Fibroblast of skin of scalp (primary cell): ENCODE data around the gene MYCT1. TPM values are rescaled to one million over a fixed set of nuclear protein-coding genes. Genes with fewer than 3 reads are reported as not detected.
"Not testable (repeated sequence)": the region's sequence is repeated elsewhere in the genome, so short reads cannot be mapped to it uniquely, and the experiment has no call there.

Experiments
- DNase-seq: peaks from one replicate; pipeline ENCODE4 v3.0.0-alpha.2; 2013
- polyA plus RNA-seq, 2 experiments: library from polyadenylated mRNA; unstranded; fragments of 120-200 nt; gene quantifications; one replicate each; pipeline ENCODE4 v1.2.1, GENCODE V29; 2013; ENCODE audit not compliant: insufficient read length in 2 of 2

MYCT1 gene, protein sequence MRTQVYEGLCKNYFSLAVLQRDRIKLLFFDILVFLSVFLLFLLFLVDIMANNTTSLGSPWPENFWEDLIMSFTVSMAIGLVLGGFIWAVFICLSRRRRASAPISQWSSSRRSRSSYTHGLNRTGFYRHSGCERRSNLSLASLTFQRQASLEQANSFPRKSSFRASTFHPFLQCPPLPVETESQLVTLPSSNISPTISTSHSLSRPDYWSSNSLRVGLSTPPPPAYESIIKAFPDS
- 0.10 TPM for polyA plus RNA-seq (2013, experiment 1 of 2; ENCODE audit: insufficient read length)
- 0.59 TPM for polyA plus RNA-seq (2013, experiment 2 of 2; ENCODE audit: insufficient read length)

DNA sequence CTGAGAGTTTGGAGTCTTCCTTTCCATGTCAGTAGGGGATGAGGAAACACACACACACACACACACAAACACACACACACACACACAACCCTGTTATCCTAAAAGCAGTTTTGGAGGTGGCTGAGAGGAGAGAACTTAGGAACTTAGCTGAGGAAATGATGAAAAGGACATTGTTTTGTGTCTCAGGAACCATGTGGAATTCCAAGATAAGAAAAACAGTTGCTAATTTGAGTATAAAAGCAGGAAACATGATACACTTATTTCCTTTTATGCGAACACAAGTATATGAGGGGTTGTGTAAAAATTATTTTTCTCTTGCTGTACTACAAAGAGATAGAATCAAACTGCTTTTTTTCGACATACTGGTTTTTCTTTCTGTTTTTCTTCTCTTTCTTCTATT lies at the start of gene MYCT1:
TSS of gene MYCT1 (plus strand) at position 264 of the 400 bp plus-strand sequence. CDS start at position 270, 6 bp downstream.
- peak; percentile 5 for DNase-seq

GRCh38 chr6:152648105-152648504 lies 49.6 kb upstream of the MYCT1 start:
- DNase-seq, result no peak

- DNase-seq, result no peak
Observed at GRCh38 chr6:152651986-152652385, 45.7 kb upstream of the MYCT1 start.

DNA sequence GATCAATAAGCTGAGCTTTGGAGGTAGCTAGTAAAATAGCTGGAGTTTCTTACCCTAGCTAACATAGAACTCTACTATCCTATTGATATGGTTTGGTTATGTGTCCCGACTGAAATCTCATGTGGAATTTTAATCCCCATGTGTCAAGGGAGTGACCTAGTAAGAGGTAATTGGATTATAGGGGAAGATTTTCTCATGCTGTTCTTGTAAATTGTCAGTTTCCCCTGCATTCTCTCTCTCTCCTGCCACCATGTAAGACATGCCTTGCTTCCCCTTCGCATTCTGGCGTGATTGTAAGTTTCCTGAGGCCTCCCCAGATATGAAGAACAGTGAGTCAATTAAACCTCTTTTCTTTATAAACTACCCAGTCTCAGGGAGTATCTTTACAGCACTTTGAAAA lies 35.9 kb upstream of the MYCT1 start:
- no peak for DNase-seq

- DNase-seq, result peak; percentile 33
Observed at GRCh38 chr6:152669895-152670294, 27.8 kb upstream of the MYCT1 start.

- DNase-seq, result peak; percentile 35
Observed at GRCh38 chr6:152671171-152671570, 26.5 kb upstream of the MYCT1 start.

DNA sequence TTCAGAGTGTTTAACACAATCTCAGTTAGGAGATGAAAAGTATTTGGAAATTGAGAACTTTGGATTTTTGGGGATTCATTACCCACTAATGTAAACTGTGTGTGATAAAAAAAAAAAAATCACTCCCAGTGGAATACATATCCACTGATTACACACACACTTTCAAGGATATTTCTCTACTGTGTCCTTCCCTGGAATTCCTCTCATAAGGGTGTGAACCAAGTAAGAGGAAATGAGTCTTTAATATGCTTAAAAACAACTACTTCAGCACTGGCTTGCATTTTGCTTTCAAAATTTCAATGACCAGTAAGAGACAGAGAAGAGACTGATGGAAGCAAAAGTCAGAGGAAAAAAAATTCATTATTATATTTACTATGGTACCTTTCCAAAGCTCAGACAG lies 24.5 kb upstream of the MYCT1 start:
- DNase-seq, result peak; percentile 12

DNA sequence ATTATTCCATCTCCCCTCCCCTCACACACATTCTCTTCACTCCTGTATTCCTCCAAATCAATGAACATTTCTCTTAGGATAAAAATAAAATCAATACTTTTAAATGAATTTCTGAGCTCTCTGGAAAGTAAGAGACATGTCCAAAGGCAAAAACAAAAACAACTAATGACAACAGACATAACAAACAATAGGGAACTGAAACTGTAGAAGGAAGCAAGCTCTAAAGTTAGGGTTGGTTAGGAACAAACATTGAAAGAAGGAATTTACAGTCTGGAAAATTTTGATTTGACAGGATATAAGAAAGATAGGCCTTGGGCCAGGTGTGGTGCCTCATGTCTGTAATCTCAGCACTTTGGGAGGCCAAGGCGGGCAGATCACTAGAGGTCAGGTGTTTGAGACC lies 17.5 kb upstream of the MYCT1 start:
- no peak for DNase-seq

DNA sequence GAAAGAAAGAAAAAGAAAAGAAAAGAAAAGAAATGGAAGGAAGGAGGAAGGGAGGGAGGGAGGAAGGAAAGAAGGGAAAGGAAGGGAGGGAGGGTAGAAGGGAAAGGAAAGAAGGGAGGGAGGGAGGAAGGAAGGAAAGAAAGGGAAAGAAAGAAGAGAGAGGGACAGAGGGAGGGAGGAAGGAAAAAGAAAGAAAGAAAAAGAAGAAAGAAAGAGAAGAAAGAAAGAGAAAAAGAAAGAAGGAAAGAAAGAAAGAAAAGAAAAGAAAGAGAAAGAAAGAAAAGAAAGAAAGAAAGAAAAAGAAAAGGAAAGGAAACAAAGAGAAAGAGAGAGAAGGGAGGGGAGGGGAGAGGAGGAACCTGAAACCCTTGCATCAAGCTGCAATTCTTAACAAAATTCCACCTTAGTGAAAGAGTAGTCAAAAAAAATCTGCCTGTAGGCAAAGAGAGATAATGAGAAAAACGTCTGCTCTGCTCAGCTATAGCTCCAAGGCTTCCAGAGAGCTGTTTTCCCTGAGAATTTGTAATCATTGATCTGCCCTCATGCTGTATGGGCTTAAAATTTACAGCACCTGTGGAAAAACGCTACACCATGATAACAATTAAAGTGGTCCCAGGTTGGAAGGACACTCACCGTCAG lies 16.7 kb upstream of the MYCT1 start:
- DNase-seq, result no peak

DNA sequence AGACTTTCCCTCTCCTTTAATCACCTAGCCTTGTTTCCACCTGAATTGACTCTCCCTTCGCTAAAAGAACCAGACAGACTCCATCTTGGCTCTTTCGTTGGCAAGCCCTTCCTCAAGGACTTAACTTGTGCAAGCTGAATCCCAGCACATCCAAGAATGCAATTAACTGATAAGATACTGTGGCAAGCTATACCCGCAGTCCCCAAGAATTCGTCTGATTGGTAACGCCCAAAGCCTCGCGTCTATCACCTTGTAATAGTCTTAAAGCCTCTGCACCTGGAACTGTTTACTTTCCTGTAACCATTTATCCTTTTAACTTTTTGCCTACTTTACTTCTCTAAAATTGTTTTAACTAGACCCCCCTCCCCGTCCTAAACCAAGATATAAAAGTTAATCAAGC lies 15.6 kb upstream of the MYCT1 start:
- no peak for DNase-seq

DNA sequence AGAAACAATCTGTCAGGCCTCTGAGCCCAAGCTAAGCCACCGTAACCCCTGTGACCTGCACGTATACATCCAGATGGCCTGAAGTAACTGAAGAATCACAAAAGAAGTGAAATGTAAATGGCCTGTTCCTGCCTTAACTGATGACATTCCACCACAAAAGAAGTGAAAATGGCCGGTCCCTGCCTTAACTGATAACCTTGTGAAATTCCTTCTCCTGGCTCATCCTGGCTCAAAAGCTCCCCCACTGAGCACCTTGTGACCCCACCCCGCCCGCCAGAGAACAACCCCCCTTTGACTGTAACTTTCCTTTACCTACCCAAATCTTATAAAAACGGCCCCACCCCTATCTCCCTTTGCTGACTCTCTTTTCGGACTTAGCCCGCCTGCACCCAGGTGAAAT lies 14.8 kb upstream of the MYCT1 start:
- not testable (repeated sequence) for DNase-seq

DNA sequence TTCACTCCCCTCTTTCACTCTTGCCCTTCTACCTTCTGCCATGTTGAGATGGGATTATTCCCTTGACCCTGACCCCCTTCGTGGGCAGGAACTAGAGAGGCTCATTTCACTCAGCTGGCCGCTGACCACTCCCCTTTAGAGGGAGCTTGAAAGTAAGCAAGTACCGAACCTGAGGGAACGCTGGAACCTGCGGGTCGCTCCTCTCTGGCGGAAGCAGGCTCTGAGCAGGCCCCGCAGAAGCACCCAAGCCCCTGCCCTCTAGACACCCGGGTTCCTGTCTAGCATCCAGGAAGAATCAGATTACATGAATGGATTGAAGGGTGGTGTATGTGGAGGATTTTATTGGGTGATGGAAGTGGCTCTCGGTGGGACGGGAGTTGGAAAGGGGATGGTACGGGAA lies 11.9 kb upstream of the MYCT1 start:
- no peak for DNase-seq

- DNase-seq, result no peak
Observed at GRCh38 chr6:152695372-152696045, 2.2 kb upstream of the MYCT1 start.

GRCh38 chr6:152696522-152696921 lies 1.2 kb upstream of the MYCT1 start:
- DNase-seq, result peak; percentile 93

GRCh38 chr6:152698692-152699091 lies 995 bp downstream of the MYCT1 start:
- DNase-seq, result no peak

- DNase-seq, result no peak
Observed at GRCh38 chr6:152700427-152700826, 2.7 kb downstream of the MYCT1 start.

- DNase-seq, result peak; percentile 66
Observed at GRCh38 chr6:152701081-152701862, 3.6 kb downstream of the MYCT1 start.

- no peak for DNase-seq
Observed at GRCh38 chr6:152701863-152702401, 4.2 kb downstream of the MYCT1 start.

- DNase-seq, result not testable (repeated sequence)
Observed at GRCh38 chr6:152703750-152704149, 6.1 kb downstream of the MYCT1 start.

DNA sequence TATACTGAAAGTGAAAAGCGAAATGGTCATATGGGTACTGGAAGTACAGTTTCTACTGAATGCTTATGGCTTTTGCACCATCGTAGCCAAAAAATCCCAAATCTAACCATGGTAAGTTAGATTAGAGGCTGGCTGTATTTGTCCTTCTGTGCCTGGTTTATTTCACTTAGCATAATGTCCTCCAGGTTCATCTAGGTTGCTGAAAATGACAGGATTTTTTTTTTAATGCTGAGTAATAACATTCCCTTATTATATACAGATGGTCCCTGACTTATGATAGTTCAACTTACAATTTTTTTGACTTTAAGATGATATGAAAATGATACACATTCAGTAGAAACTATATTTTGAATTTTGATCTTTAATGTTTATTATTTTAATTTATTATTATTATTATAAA lies 7.6 kb downstream of the MYCT1 start:
- no peak for DNase-seq

- no peak for DNase-seq
Observed at GRCh38 chr6:152716322-152716721, 18.6 kb downstream of the MYCT1 start.

- no peak for DNase-seq
Observed at GRCh38 chr6:152720974-152721373, 23.3 kb downstream of the MYCT1 start.

GRCh38 chr6:152721956-152722355 lies 24.3 kb downstream of the MYCT1 start:
- no peak for DNase-seq
